A673 (cell line): Measurements from ENCODE around the gene ADAMTS13. TPM values are rescaled to one million over a fixed set of nuclear protein-coding genes. Genes with fewer than 3 reads are reported as not detected.

ENCODE experiments used
- BruUV-seq: library from RNA; stranded (reverse); fragments of 400-500 nt; replicated peaks from 2 replicates; lab custom pipeline; 2021; lab: Mats Ljungman, UMichigan
- CTCF ChIA-PET: fragments of 300-600 bp; sonication (Branson Sonifier 250); formaldehyde crosslinking; loops from one replicate; lab custom pipeline; 2022; ENCODE audit warnings: antibody characterized with exemption; lab: Charles Lee
- POLR2A ChIA-PET: fragments of 300-600 bp; sonication (Branson Sonifier 250); formaldehyde crosslinking; loops from one replicate; lab custom pipeline; 2022; ENCODE audit warnings: antibody characterized with exemption; ENCODE audit not compliant: low non-redundant PET; lab: Charles Lee
- DNase-seq: peaks from one replicate; pipeline ENCODE4 v3.0.0-alpha.2; 2015; ENCODE audit warnings: low spot score
- H3K27ac ChIP-seq: fragments of 200-600 bp; sonication (generic); 2 replicates; pipeline ENCODE4 v1.5.1; 2016; ENCODE audit warnings: mixed run types, low read depth, mild to moderate bottlenecking, mixed read lengths, antibody characterized with exemption, low read length; ENCODE audit not compliant: poor library complexity, severe bottlenecking
- H3K27me3 ChIP-seq: fragments of 200-600 bp; sonication (generic); replicated peaks from 2 replicates; pipeline ENCODE4 v1.6.1; 2017; ENCODE audit warnings: mixed run types, low read depth, mild to moderate bottlenecking, mixed read lengths, antibody characterized with exemption, low read length; ENCODE audit not compliant: insufficient read depth, poor library complexity
- H3K36me3 ChIP-seq: fragments of 200-600 bp; sonication (generic); 2 replicates; pipeline ENCODE4 v1.6.1; 2016; ENCODE audit warnings: mixed run types, mild to moderate bottlenecking, mixed read lengths, antibody characterized with exemption, low read length; ENCODE audit not compliant: insufficient read depth, poor library complexity, severe bottlenecking
- H3K4me1 ChIP-seq: fragments of 200-600 bp; sonication (generic); 2 replicates; pipeline ENCODE4 v1.6.1; 2017; ENCODE audit warnings: mixed run types, mild to moderate bottlenecking, mixed read lengths, antibody characterized with exemption, low read length; ENCODE audit not compliant: insufficient read depth, poor library complexity, severe bottlenecking
- H3K4me3 ChIP-seq: fragments of 200-600 bp; sonication (generic); 2 replicates; pipeline ENCODE4 v1.5.1; 2016; ENCODE audit warnings: low read depth, mixed run types, mild to moderate bottlenecking, mixed read lengths, low read length; ENCODE audit not compliant: poor library complexity, severe bottlenecking
- H3K9me3 ChIP-seq: fragments of 200-600 bp; sonication (generic); 2 replicates; pipeline ENCODE4 v1.6.1; 2016; ENCODE audit warnings: mixed run types, low read depth, mild to moderate bottlenecking, mixed read lengths, antibody characterized with exemption, low read length; ENCODE audit not compliant: poor library complexity, severe bottlenecking
- CTCF ChIP-seq: fragments of 300-800, 200-600 bp; sonication (generic); conservative IDR thresholded peaks from 2 replicates; pipeline ENCODE4 v1.5.1; 2017; ENCODE audit warnings: low read depth, mild to moderate bottlenecking, antibody characterized with exemption, low read length, moderate library complexity, mixed read lengths
- EZH2 ChIP-seq: fragments of 200-600 bp; sonication (generic); IDR thresholded peaks from 2 replicates; pipeline ENCODE4 v1.6.1; 2017; ENCODE audit warnings: borderline replicate concordance, low read depth, mild to moderate bottlenecking, mixed read lengths, antibody characterized with exemption, low read length; ENCODE audit not compliant: poor library complexity, severe bottlenecking
- intact Hi-C: fragments of 100-400 bp; cut with micrococcal nuclease; formaldehyde crosslinking; loops from one replicate; pipeline ENCODE4 v1.10.0; 2022; ENCODE audit not compliant: unreplicated experiment
- total RNA-seq: library from RNA; stranded (reverse); gene quantifications from 2 replicates; pipeline ENCODE4 v1.2.3, GENCODE V29; 2021

The ADAMTS13 gene
- total RNA-seq, 1 experiment from 2014 or later: 1.3 TPM

- peak overlapping the region; percentile 61 for H3K4me3 ChIP-seq
- H3K36me3 ChIP-seq: no peaks in the 10 kb centered on the region
- CTCF ChIA-PET: interaction anchor here (0.5 to 1.0 kb wide), 2 partner anchors 28 to 325 kb away, joined by 3 to 8 read pairs; no protein-coding TSS in a partner anchor
- no peak for DNase-seq
- H3K4me1 ChIP-seq: peaks cover 5% of the 10 kb centered on the region
- H3K27ac ChIP-seq: no peak overlapping the region
- intact Hi-C loops: no loop called here
- BruUV-seq: no TSS peak
- no peaks in the 10 kb centered on the region for H3K27me3 ChIP-seq
- POLR2A ChIA-PET: no interaction called here
- TF ChIP-seq CTCF (no peak), EZH2 (no peak)
- no peaks in the 10 kb centered on the region for H3K9me3 ChIP-seq
These were observed 36.6 kb downstream of the ADAMTS13 start for GRCh38 chr9:133458643-133459312.

GRCh38 chr9:133459476-133460404, 37.6 kb downstream of the ADAMTS13 start, which contains the start of gene CACFD1:
Gene CACFD1 (plus strand): TSS chr9:133459978. CDS start chr9:133460067, 89 bp downstream.
- Histone ChIP-seq H3K27ac (peak within 1 kb of the TSS; percentile 89), H3K9me3 (no peaks in the 10 kb centered on the region), H3K36me3 (no peaks in the 10 kb centered on the region), H3K27me3 (no peaks in the 10 kb centered on the region), H3K4me1 (peaks cover 5% of the 10 kb centered on the region), H3K4me3 (peak within 1 kb of the TSS; percentile 61)
- ChIA-PET CTCF (interaction anchor here (0.6 to 1.0 kb wide), 5 partner anchors 27 to 489 kb away, joined by 4 to 8 read pairs (median 7); no protein-coding TSS in a partner anchor), POLR2A (interaction anchor here (0.7 kb wide), 3 partner anchors 41 to 112 kb away, joined by 7 to 15 read pairs (median 11); partner anchors contain the start of gene MED22)
- BruUV-seq: no TSS peak
- intact Hi-C loops: no loop called here
- TF ChIP-seq EZH2: no peak
- no peak for TF ChIP-seq CTCF
- DNase-seq: peak; percentile 97

GRCh38 chr9:133460405-133461175, 38.4 kb downstream of the ADAMTS13 start:
- Histone ChIP-seq H3K4me1 (peaks cover 5% of the 10 kb centered on the region), H3K36me3 (no peaks in the 10 kb centered on the region), H3K27me3 (no peaks in the 10 kb centered on the region), H3K4me3 (peak overlapping the region; percentile 61), H3K9me3 (no peaks in the 10 kb centered on the region), H3K27ac (peak overlapping the region; percentile 89)
- BruUV-seq: no TSS peak
- no peak for DNase-seq
- ChIA-PET POLR2A (no interaction called here), CTCF (no interaction called here)
- intact Hi-C loops: no loop called here
- no peak for TF ChIP-seq EZH2
